Duodenal mucosa (tissue), 2 donors: Measurements from ENCODE around the gene GMDS.

ENCODE experiments used
- H3K27ac ChIP-seq: one replicate; pipeline ENCODE4 v1.7.0; 2013; ENCODE audit warnings: low read depth, low read length
- H3K27me3 ChIP-seq, 2 donors: one replicate each; pipeline ENCODE4 v1.7.0; 2013; ENCODE audit warnings: low read length in 2 of 2, control low read depth in 1 of 2; ENCODE audit not compliant: insufficient read depth in 2 of 2, control insufficient read depth in 1 of 2
- H3K36me3 ChIP-seq, 2 donors: one replicate each; pipeline ENCODE4 v1.7.0; 2013; ENCODE audit warnings: low read length in 2 of 2, control low read depth in 1 of 2; ENCODE audit not compliant: insufficient read depth in 2 of 2, control insufficient read depth in 1 of 2
- H3K4me1 ChIP-seq, 2 donors: one replicate each; pipeline ENCODE4 v1.7.0; 2013; ENCODE audit warnings: low read length in 2 of 2, control low read depth in 1 of 2; ENCODE audit not compliant: insufficient read depth in 2 of 2, control insufficient read depth in 1 of 2
- H3K4me3 ChIP-seq, 2 donors: one replicate each; pipeline ENCODE4 v1.7.0; 2013; ENCODE audit warnings: low read length in 2 of 2, low read depth in 1 of 2
- H3K9ac ChIP-seq, 2 donors: one replicate each; pipeline ENCODE4 v1.7.0; 2013; ENCODE audit warnings: low read length in 2 of 2, low read depth in 1 of 2
- H3K9me3 ChIP-seq, 2 donors: one replicate each; pipeline ENCODE4 v1.7.0; 2013; ENCODE audit warnings: low read length in 2 of 2, control low read depth in 1 of 2; ENCODE audit not compliant: control insufficient read depth in 1 of 2

GMDS gene

GRCh38 chr6:1607516-1608221, 637.7 kb downstream of the GMDS start:
- no peak overlapping the region for H3K27ac ChIP-seq

GRCh38 chr6:1606780-1607515, 638.5 kb downstream of the GMDS start:
- Histone ChIP-seq H3K9me3 (no peaks in the 10 kb centered on the region), H3K9ac (no peak overlapping the region), H3K27ac (no peak overlapping the region), H3K4me3 (peak overlapping the region in 1 of 2 donors; percentile 17), H3K27me3 (peaks cover 75 to 78% of the 10 kb centered on the region in 2 donors), H3K36me3 (no peaks in the 10 kb centered on the region), H3K4me1 (peaks cover 22 to 52% of the 10 kb centered on the region in 2 donors)

More at GRCh38 chr6:1607516-1608221, 637.7 kb downstream of the GMDS start:
- no peaks in the 10 kb centered on the region for H3K36me3 ChIP-seq
- no peak overlapping the region for H3K9ac ChIP-seq
- H3K4me3 ChIP-seq = peak overlapping the region in 1 of 2 donors; percentile 17
- peaks cover 26 to 55% of the 10 kb centered on the region in 2 donors for H3K4me1 ChIP-seq
- H3K27me3 ChIP-seq = peaks cover 75 to 78% of the 10 kb centered on the region in 2 donors
- H3K9me3 ChIP-seq = no peaks in the 10 kb centered on the region

- Histone ChIP-seq H3K27ac (no peak overlapping the region), H3K27me3 (peaks cover 79 to 83% of the 10 kb centered on the region in 2 donors), H3K36me3 (no peaks in the 10 kb centered on the region), H3K9me3 (no peaks in the 10 kb centered on the region), H3K4me3 (no peak overlapping the region), H3K9ac (no peak overlapping the region), H3K4me1 (peaks cover 24 to 52% of the 10 kb centered on the region in 2 donors)
Measured at GRCh38 chr6:1605893-1606779, 639.3 kb downstream of the GMDS start.

- peak overlapping the region; percentile 55 to 58 for H3K4me3 ChIP-seq
- peaks cover 86 to 88% of the 10 kb centered on the region in 2 donors for H3K27me3 ChIP-seq
- no peaks in the 10 kb centered on the region for H3K36me3 ChIP-seq
- H3K4me1 ChIP-seq = peaks cover 30 to 53% of the 10 kb centered on the region in 2 donors
- no peak overlapping the region for H3K27ac ChIP-seq
- H3K9me3 ChIP-seq = no peaks in the 10 kb centered on the region
- no peak overlapping the region for H3K9ac ChIP-seq
Measured at GRCh38 chr6:1605004-1605892, 640.2 kb downstream of the GMDS start.

GRCh38 chr6:1604158-1605003, 641.0 kb downstream of the GMDS start:
- Histone ChIP-seq H3K9ac (no peak overlapping the region), H3K9me3 (no peaks in the 10 kb centered on the region), H3K27me3 (peaks cover 93 to 96% of the 10 kb centered on the region in 2 donors), H3K27ac (no peak overlapping the region), H3K4me1 (peaks cover 30 to 53% of the 10 kb centered on the region in 2 donors), H3K4me3 (peak overlapping the region; percentile 55 to 58), H3K36me3 (no peaks in the 10 kb centered on the region)

GRCh38 chr6:1603708-1604107, 641.7 kb downstream of the GMDS start:
- no peaks in the 10 kb centered on the region for H3K9me3 ChIP-seq
- H3K4me1 ChIP-seq = peaks cover 25 to 48% of the 10 kb centered on the region in 2 donors
- H3K36me3 ChIP-seq = no peaks in the 10 kb centered on the region
- H3K4me3 ChIP-seq = no peak overlapping the region
- H3K27me3 ChIP-seq = peaks cover 89 to 97% of the 10 kb centered on the region in 2 donors
- no peak overlapping the region for H3K27ac ChIP-seq
- no peak overlapping the region for H3K9ac ChIP-seq

- Histone ChIP-seq H3K9ac (no peak overlapping the region), H3K4me1 (peaks cover 11 to 33% of the 10 kb centered on the region in 2 donors), H3K27ac (no peak overlapping the region), H3K4me3 (no peak overlapping the region), H3K36me3 (no peaks in the 10 kb centered on the region), H3K9me3 (no peaks in the 10 kb centered on the region), H3K27me3 (peaks cover 80 to 83% of the 10 kb centered on the region in 2 donors)
Measured at GRCh38 chr6:1602049-1602713, 643.2 kb downstream of the GMDS start.

GRCh38 chr6:1601158-1602048, 644.0 kb downstream of the GMDS start:
- Histone ChIP-seq H3K4me1 (peaks cover 11 to 28% of the 10 kb centered on the region in 2 donors), H3K27me3 (peaks cover 80 to 82% of the 10 kb centered on the region in 2 donors), H3K4me3 (peak overlapping the region; percentile 41 to 51), H3K36me3 (no peaks in the 10 kb centered on the region), H3K27ac (no peak overlapping the region), H3K9ac (no peak overlapping the region), H3K9me3 (no peaks in the 10 kb centered on the region)
